CD8-positive, alpha-beta memory T cell (primary cell): ENCODE results near the gene PTPRE. TPM values are rescaled to one million over a fixed set of nuclear protein-coding genes. Genes with fewer than 3 reads are reported as not detected.

Source experiments
- CTCF ChIA-PET: fragments of 350-600 bp; sonication (Branson Sonifier 250); formaldehyde crosslinking; loops from one replicate; lab custom pipeline; 2021; ENCODE audit warnings: antibody characterized with exemption; lab: Charles Lee
- POLR2A ChIA-PET: fragments of 350-600 bp; sonication (Branson Sonifier 250); formaldehyde crosslinking; loops from one replicate; lab custom pipeline; 2021; ENCODE audit warnings: antibody characterized with exemption; lab: Charles Lee
- DNase-seq, 5 donors: peaks; one replicate each; pipeline versions ENCODE4 v3.0.0 to v3.0.0-alpha.2; 2020 to 2022; ENCODE audit warnings: mixed read lengths in 1 of 5
- H3K27ac ChIP-seq: one replicate; pipeline ENCODE4 v1.7.0; 2013; ENCODE audit warnings: low read depth, mild to moderate bottlenecking, low read length, moderate library complexity
- H3K27me3 ChIP-seq: 2 replicates; pipeline ENCODE4 v1.7.0; 2013; ENCODE audit warnings: low read length, mild to moderate bottlenecking; ENCODE audit not compliant: insufficient read depth, poor library complexity, severe bottlenecking
- H3K36me3 ChIP-seq: 2 replicates; pipeline ENCODE4 v1.7.0; 2013; ENCODE audit warnings: mild to moderate bottlenecking, low read length, moderate library complexity; ENCODE audit not compliant: insufficient read depth
- H3K4me1 ChIP-seq: 2 replicates; pipeline ENCODE4 v1.7.0; 2013; ENCODE audit warnings: mild to moderate bottlenecking, low read length, moderate library complexity; ENCODE audit not compliant: insufficient read depth
- H3K4me3 ChIP-seq: 2 replicates; pipeline ENCODE4 v1.7.0; 2013; ENCODE audit warnings: mild to moderate bottlenecking, low read length
- H3K9me3 ChIP-seq: 2 replicates; pipeline ENCODE4 v1.7.0; 2013; ENCODE audit warnings: mild to moderate bottlenecking, low read length
- H3K27ac Mint-ChIP-seq, 8 donors: one replicate each; pipeline ENCODE4 v1.8.0; 2020 to 2021; ENCODE audit warnings: mixed read lengths in 8 of 8, mild to moderate bottlenecking in 6 of 8, inconsistent platforms in 3 of 8, moderate library complexity in 3 of 8
- H3K27me3 Mint-ChIP-seq, 2 donors: one replicate each; pipeline ENCODE4 v1.8.0; 2020 to 2021; ENCODE audit warnings: mixed read lengths in 2 of 2, mild to moderate bottlenecking in 1 of 2, moderate library complexity in 1 of 2
- H3K36me3 Mint-ChIP-seq, 3 donors: one replicate each; pipeline ENCODE4 v1.8.0; 2020 to 2021; ENCODE audit warnings: mixed read lengths in 3 of 3, inconsistent platforms in 1 of 3, mild to moderate bottlenecking in 1 of 3
- H3K4me1 Mint-ChIP-seq, 3 donors: one replicate each; pipeline ENCODE4 v1.8.0; 2020 to 2021; ENCODE audit warnings: mixed read lengths in 3 of 3, inconsistent platforms in 1 of 3, mild to moderate bottlenecking in 1 of 3
- H3K4me3 Mint-ChIP-seq, 7 donors: one replicate each; pipeline ENCODE4 v1.8.0; 2020 to 2021; ENCODE audit warnings: mixed read lengths in 7 of 7, mild to moderate bottlenecking in 6 of 7, moderate library complexity in 4 of 7, inconsistent platforms in 2 of 7
- H3K9me3 Mint-ChIP-seq, 5 donors: one replicate each; pipeline ENCODE4 v1.8.0; 2020 to 2022; ENCODE audit warnings: mixed read lengths in 5 of 5, mild to moderate bottlenecking in 3 of 5, moderate library complexity in 2 of 5, inconsistent platforms in 1 of 5
- polyA plus RNA-seq: library from polyadenylated mRNA; unstranded; fragments of 300-500 nt; fragmentation: Illumina TruSeq; gene quantifications from one replicate; pipeline ENCODE4 v1.2.3, GENCODE V29; 2021
- total RNA-seq, 2 experiments: library from RNA; stranded (reverse); gene quantifications; one replicate each; pipeline ENCODE4 v1.2.3, GENCODE V29; 2021

The PTPRE gene
- total and polyA plus RNA-seq, 3 experiments from 2014 or later: 25.2 to 29.5 (median 26.0) TPM

GRCh38 chr10:127894146-127894545 is 12.8 kb upstream of the PTPRE start:
- peaks cover 7 to 22% of the 10 kb centered on the region in 2 donors for H3K27me3 Mint-ChIP-seq
- H3K4me1 ChIP-seq: no peaks in the 10 kb centered on the region
- H3K27ac Mint-ChIP-seq: no peak overlapping the region
- DNase-seq: no peak
- H3K4me3 Mint-ChIP-seq: no peak overlapping the region
- H3K4me1 Mint-ChIP-seq: no peaks in the 10 kb centered on the region
- H3K9me3 Mint-ChIP-seq: peaks cover 0 to 5% (median 4%) of the 10 kb centered on the region in 5 donors
- no peak overlapping the region for H3K27ac ChIP-seq
- CTCF ChIA-PET: no interaction called here
- H3K27me3 ChIP-seq: no peaks in the 10 kb centered on the region
- H3K36me3 Mint-ChIP-seq: no peaks in the 10 kb centered on the region
- H3K9me3 ChIP-seq: no peaks in the 10 kb centered on the region
- no peaks in the 10 kb centered on the region for H3K36me3 ChIP-seq
- H3K4me3 ChIP-seq: no peak overlapping the region
- POLR2A ChIA-PET: no interaction called here

DNA sequence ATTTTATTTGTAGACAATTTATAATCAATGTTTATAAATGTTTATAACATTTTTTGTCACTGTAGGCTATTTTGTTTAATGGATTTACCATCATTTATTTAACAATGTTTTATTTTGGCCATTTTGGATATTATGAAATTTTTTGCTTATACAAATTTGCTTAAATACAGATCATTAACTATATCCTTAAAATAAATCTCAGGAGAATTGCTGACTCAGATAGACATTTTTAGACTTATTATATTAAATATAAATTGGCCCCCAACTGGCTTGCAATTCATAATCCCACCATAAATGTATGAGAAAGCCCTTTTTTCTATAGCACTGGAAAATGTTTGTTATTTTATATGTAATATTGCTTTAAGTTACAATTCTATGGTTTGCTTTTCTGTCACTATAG is 10.3 kb upstream of the PTPRE start:
- no peaks in the 10 kb centered on the region for H3K36me3 Mint-ChIP-seq
- DNase-seq: no peak
- H3K27ac Mint-ChIP-seq: no peak overlapping the region
- H3K9me3 ChIP-seq: no peaks in the 10 kb centered on the region
- peaks cover 5 to 41% of the 10 kb centered on the region in 2 donors for H3K27me3 Mint-ChIP-seq
- H3K4me3 ChIP-seq: no peak overlapping the region
- no peaks in the 10 kb centered on the region for H3K36me3 ChIP-seq
- H3K4me1 Mint-ChIP-seq: no peaks in the 10 kb centered on the region
- H3K9me3 Mint-ChIP-seq: peaks cover 0 to 5% (median 4%) of the 10 kb centered on the region in 5 donors
- CTCF ChIA-PET: no interaction called here
- H3K4me1 ChIP-seq: no peaks in the 10 kb centered on the region
- no peaks in the 10 kb centered on the region for H3K27me3 ChIP-seq
- POLR2A ChIA-PET: no interaction called here
- H3K4me3 Mint-ChIP-seq: no peak overlapping the region
- no peak overlapping the region for H3K27ac ChIP-seq

GRCh38 chr10:127897177-127897576 is 9.7 kb upstream of the PTPRE start:
- Mint-ChIP-seq H3K4me3 (no peak overlapping the region), H3K4me1 (no peaks in the 10 kb centered on the region), H3K27me3 (peaks cover 5 to 41% of the 10 kb centered on the region in 2 donors), H3K27ac (no peak overlapping the region), H3K9me3 (peaks cover 0 to 5% (median 4%) of the 10 kb centered on the region in 5 donors), H3K36me3 (no peaks in the 10 kb centered on the region)
- Histone ChIP-seq H3K4me3 (no peak overlapping the region), H3K9me3 (no peaks in the 10 kb centered on the region), H3K36me3 (no peaks in the 10 kb centered on the region), H3K4me1 (no peaks in the 10 kb centered on the region), H3K27ac (no peak overlapping the region), H3K27me3 (no peaks in the 10 kb centered on the region)
- CTCF ChIA-PET: no interaction called here
- POLR2A ChIA-PET: no interaction called here
- DNase-seq: no peak

- no peaks in the 10 kb centered on the region for H3K4me1 Mint-ChIP-seq
- DNase-seq: no peak
- no peaks in the 10 kb centered on the region for H3K4me1 ChIP-seq
- H3K27me3 Mint-ChIP-seq: peaks cover 15 to 49% of the 10 kb centered on the region in 2 donors
- no peak overlapping the region for H3K27ac Mint-ChIP-seq
- no peaks in the 10 kb centered on the region for H3K27me3 ChIP-seq
- H3K36me3 Mint-ChIP-seq: no peaks in the 10 kb centered on the region
- H3K27ac ChIP-seq: no peak overlapping the region
- CTCF ChIA-PET: interaction anchor here (1.2 kb wide), 1 partner anchor 112 kb away, joined by 4 read pairs; no protein-coding TSS in a partner anchor
- no peaks in the 10 kb centered on the region for H3K36me3 ChIP-seq
- peaks cover 0 to 5% (median 4%) of the 10 kb centered on the region in 5 donors for H3K9me3 Mint-ChIP-seq
- no peaks in the 10 kb centered on the region for H3K9me3 ChIP-seq
- no peak overlapping the region for H3K4me3 ChIP-seq
- no peak overlapping the region for H3K4me3 Mint-ChIP-seq
- POLR2A ChIA-PET: no interaction called here
These were observed 7.0 kb upstream of the PTPRE start for GRCh38 chr10:127899766-127900387.

DNA sequence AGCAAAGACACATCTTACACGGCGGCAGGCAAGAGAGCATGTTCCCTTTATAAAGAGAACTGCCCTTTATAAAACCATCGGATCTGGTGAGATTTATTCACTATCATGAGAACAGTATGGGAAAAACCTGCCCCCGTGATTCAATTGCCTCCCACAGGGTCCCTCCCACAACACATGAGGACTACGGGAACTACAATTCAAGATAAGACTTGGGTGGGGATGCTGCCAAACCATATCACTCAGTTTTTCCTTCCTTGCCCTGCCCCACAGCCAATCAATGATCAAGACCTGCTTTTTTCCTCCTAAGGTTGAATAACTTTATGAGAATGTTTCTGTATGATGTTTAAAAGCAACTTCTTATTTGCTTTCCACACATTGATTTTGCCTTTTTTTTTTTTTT is 3.1 kb upstream of the PTPRE start:
- POLR2A ChIA-PET: no interaction called here
- Mint-ChIP-seq H3K4me1 (no peaks in the 10 kb centered on the region), H3K4me3 (no peak overlapping the region), H3K27ac (no peak overlapping the region), H3K9me3 (peaks cover 0 to 2% (median 0%) of the 10 kb centered on the region in 5 donors), H3K36me3 (no peaks in the 10 kb centered on the region), H3K27me3 (peaks cover 26 to 62% of the 10 kb centered on the region in 2 donors)
- Histone ChIP-seq H3K27me3 (peaks cover 11% of the 10 kb centered on the region), H3K27ac (no peak overlapping the region), H3K9me3 (no peaks in the 10 kb centered on the region), H3K36me3 (no peaks in the 10 kb centered on the region), H3K4me1 (no peaks in the 10 kb centered on the region), H3K4me3 (no peak overlapping the region)
- no peak for DNase-seq
- CTCF ChIA-PET: no interaction called here

DNA sequence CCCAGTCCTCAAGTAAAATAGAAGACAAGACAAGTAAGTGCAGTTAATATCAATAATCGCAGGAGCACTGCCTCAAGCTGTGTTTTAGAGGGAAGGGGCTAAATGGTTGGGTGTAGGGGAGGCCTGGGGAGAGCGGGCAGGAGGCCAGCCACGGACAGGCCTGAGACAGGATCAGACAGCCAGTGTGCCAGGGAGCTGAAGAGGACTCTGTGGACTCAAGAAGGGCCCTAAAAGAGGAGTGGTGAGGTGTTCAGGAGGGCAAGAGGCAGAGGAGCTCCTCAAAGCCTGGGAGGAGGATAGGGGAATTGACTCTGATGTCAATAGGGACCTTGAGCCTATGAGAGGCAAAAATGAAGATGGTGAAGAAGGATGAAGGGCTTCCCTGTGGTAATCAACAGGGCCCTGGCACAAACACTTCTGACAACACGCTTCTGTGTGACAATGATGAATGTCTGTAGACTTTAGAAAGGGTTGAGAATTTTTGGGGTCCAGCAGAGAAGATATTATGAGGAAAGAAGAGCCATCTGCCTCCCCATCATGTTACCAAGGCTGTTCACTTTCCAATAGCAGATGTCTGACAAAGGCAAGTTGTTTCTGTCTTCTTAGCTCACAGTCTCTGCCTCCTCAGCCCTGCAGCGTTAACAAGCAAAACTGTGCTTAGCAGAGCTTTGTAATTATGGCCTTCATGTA is 2.4 kb upstream of the PTPRE start:
- peak overlapping the region in 1 of 7 donors; percentile 41 for H3K4me3 Mint-ChIP-seq
- H3K27ac Mint-ChIP-seq: peak overlapping the region in 1 of 8 donors; percentile 26
- H3K4me3 ChIP-seq: no peak overlapping the region
- no peaks in the 10 kb centered on the region for H3K4me1 ChIP-seq
- no peak overlapping the region for H3K27ac ChIP-seq
- peaks cover 30 to 61% of the 10 kb centered on the region in 2 donors for H3K27me3 Mint-ChIP-seq
- no peaks in the 10 kb centered on the region for H3K4me1 Mint-ChIP-seq
- H3K27me3 ChIP-seq: peaks cover 11% of the 10 kb centered on the region
- H3K9me3 ChIP-seq: no peaks in the 10 kb centered on the region
- POLR2A ChIA-PET: no interaction called here
- H3K36me3 ChIP-seq: no peaks in the 10 kb centered on the region
- no peaks in the 10 kb centered on the region for H3K9me3 Mint-ChIP-seq
- no peaks in the 10 kb centered on the region for H3K36me3 Mint-ChIP-seq
- no peak for DNase-seq
- CTCF ChIA-PET: no interaction called here

DNA sequence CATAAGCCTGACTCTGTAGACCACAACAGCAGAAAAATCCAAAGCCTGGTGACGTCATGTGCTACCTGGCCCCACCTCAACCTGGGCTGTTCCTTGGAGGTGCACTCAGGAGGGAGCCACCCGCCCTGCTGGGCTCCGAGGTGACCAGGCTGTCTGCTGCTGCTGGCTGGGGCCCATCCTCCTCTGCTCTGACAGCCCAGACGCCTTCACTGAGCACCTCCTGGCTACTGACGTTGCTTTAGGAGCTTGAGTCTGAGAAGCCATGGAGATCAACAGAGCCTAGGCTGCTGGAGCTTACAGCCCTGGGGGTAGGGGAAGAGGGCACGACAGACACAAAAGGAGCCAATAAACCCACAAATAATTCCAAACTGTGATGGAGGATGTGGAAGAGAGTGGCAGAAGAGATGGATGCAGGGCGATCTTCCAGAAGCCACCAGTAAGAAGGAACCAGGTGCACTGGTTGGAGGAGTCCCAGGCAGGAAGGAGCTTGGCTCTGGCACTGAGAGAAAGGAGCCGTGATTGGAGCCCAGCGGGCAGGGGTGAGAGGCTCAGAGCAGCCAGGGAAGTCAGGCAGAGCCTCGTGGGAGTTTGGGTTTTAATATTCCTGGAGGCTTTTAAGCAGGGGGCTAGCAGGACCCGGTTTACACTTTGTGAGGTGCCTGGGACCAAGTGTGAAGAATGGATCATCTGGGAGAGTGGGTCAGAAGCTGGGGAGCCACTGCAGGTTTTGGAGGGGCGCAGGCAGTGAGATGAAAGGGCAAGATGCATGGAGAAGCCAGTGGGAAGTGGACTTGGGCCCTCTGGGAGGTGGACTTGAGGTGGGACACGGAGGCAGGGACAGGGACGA is 1.7 kb upstream of the PTPRE start:
- Histone ChIP-seq H3K36me3 (no peaks in the 10 kb centered on the region), H3K4me1 (no peaks in the 10 kb centered on the region), H3K27ac (no peak overlapping the region), H3K9me3 (no peaks in the 10 kb centered on the region), H3K4me3 (no peak overlapping the region), H3K27me3 (peaks cover 11% of the 10 kb centered on the region)
- H3K4me1 Mint-ChIP-seq: no peaks in the 10 kb centered on the region
- peaks cover 31 to 58% of the 10 kb centered on the region in 2 donors for H3K27me3 Mint-ChIP-seq
- H3K27ac Mint-ChIP-seq: no peak overlapping the region
- ChIA-PET POLR2A (no interaction called here), CTCF (interaction anchor here (1.5 to 2.2 kb wide), 3 partner anchors 107 to 165 kb away, joined by 6 to 16 read pairs (median 11); no protein-coding TSS in a partner anchor)
- H3K4me3 Mint-ChIP-seq: peak overlapping the region in 4 of 7 donors; percentile 12 to 68 (median 34)
- DNase-seq: no peak
- no peaks in the 10 kb centered on the region for H3K36me3 Mint-ChIP-seq
- H3K9me3 Mint-ChIP-seq: no peaks in the 10 kb centered on the region
